ENCODE measurements around the gene SGO2. TPM values are rescaled to one million over a fixed set of nuclear protein-coding genes. Genes with fewer than 3 reads are reported as not detected.

SGO2 gene
- total and polyA plus RNA-seq, 2 donors from 2014 or later, result 0.69 to 1.7 TPM

DNA sequence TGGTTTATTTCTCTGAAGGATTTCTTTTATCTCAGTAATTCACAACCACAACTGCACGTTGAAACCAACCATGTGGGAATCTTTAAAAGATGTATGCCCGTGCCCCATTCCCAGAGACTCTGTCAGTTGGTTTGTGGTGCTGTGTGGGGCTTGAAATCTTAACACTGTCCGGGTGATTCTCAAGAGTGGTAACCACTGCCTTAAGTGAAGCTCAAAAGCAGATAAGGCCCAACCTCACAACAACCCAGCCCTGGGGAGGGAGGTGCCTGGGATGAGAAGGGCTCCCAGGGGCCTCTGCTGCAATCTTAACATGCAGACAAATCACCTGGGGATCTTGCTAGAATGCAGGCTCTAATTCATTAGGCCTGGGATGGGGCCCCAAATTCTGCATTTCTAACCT lies 73.2 kb downstream of the SGO2 start:
- intact Hi-C loops (cut with DNase I), result no loop called here
- Histone ChIP-seq H3K9me3 (ENCODE audit: control insufficient read depth in 2 of 3, insufficient read depth in 1 of 3, low read length in 3 of 3) (no peaks in the 10 kb centered on the region), H3K4me3 (ENCODE audit: low read length in 3 of 3) (no peak overlapping the region), H3K27ac (ENCODE audit: low read depth in 2 of 2, low read length in 2 of 2) (no peak overlapping the region), H3K27me3 (ENCODE audit: control insufficient read depth, insufficient read depth, low read length) (no peaks in the 10 kb centered on the region), H3K9ac (ENCODE audit: low read length in 3 of 3) (no peak overlapping the region), H3K4me1 (ENCODE audit: control insufficient read depth in 2 of 3, insufficient read depth in 2 of 3, low read depth in 1 of 3, low read length in 3 of 3) (no peaks in the 10 kb centered on the region), H3K36me3 (ENCODE audit: control insufficient read depth in 2 of 3, insufficient read depth in 3 of 3, low read length in 3 of 3) (peaks cover 0 to 12% (median 0%) of the 10 kb centered on the region in 3 donors)
- TF ChIP-seq, protein P1, sequence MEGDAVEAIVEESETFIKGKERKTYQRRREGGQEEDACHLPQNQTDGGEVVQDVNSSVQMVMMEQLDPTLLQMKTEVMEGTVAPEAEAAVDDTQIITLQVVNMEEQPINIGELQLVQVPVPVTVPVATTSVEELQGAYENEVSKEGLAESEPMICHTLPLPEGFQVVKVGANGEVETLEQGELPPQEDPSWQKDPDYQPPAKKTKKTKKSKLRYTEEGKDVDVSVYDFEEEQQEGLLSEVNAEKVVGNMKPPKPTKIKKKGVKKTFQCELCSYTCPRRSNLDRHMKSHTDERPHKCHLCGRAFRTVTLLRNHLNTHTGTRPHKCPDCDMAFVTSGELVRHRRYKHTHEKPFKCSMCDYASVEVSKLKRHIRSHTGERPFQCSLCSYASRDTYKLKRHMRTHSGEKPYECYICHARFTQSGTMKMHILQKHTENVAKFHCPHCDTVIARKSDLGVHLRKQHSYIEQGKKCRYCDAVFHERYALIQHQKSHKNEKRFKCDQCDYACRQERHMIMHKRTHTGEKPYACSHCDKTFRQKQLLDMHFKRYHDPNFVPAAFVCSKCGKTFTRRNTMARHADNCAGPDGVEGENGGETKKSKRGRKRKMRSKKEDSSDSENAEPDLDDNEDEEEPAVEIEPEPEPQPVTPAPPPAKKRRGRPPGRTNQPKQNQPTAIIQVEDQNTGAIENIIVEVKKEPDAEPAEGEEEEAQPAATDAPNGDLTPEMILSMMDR (IDR thresholded peaks at IDR 0.05; ENCODE audit: borderline replicate concordance, extremely low read depth, insufficient read depth), result no peak
- FAIRE-seq (no peak), DNase-seq (no peak)

DNA sequence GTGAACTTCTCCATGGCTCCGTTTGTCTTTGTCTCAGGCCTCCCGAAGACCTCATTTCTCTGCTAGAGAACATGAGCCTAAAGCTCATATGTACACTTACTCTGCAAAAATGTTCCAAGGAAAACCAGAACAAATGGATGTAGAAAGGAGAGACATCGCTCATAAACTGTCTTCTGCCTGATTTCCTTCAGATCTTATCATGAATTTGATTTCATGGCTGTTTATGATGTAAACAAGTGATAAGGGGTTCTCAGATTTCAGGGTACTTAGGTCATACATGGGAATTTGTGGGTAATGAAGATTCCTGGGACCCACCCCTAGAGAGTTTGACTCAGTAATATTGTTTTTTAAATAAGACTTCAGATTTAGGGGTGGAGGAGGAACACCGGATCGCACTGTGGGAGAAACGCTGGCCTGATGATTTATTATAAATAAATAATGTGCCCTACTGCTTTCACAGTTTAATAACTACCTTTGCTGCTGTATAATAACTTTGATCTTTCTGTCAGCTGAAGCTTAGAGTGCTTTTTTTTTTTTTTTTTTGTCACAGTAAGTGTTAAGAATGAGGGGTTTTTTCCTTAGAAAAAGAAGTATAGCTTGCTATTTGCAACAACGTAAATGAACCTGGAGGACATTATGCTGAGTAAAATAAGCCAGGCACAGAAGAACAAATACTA lies 74.7 kb downstream of the SGO2 start:
- intact Hi-C loops (cut with DNase I), result no loop called here
- no peak for DNase-seq
- Histone ChIP-seq H3K4me3 (ENCODE audit: low read length in 3 of 3) (no peak overlapping the region), H3K27ac (ENCODE audit: low read depth in 2 of 2, low read length in 2 of 2) (no peak overlapping the region), H3K27me3 (ENCODE audit: control insufficient read depth, insufficient read depth, low read length) (no peaks in the 10 kb centered on the region), H3K36me3 (ENCODE audit: control insufficient read depth in 2 of 3, insufficient read depth in 3 of 3, low read length in 3 of 3) (peaks cover 0 to 7% (median 0%) of the 10 kb centered on the region in 3 donors), H3K4me1 (ENCODE audit: control insufficient read depth in 2 of 3, insufficient read depth in 2 of 3, low read depth in 1 of 3, low read length in 3 of 3) (no peaks in the 10 kb centered on the region), H3K9me3 (ENCODE audit: control insufficient read depth in 2 of 3, insufficient read depth in 1 of 3, low read length in 3 of 3) (no peaks in the 10 kb centered on the region), H3K9ac (ENCODE audit: low read length in 3 of 3) (no peak overlapping the region)
- no peak for FAIRE-seq
- TF ChIP-seq, protein P1 (IDR thresholded peaks at IDR 0.05; ENCODE audit: borderline replicate concordance, extremely low read depth, insufficient read depth), result no peak

DNA sequence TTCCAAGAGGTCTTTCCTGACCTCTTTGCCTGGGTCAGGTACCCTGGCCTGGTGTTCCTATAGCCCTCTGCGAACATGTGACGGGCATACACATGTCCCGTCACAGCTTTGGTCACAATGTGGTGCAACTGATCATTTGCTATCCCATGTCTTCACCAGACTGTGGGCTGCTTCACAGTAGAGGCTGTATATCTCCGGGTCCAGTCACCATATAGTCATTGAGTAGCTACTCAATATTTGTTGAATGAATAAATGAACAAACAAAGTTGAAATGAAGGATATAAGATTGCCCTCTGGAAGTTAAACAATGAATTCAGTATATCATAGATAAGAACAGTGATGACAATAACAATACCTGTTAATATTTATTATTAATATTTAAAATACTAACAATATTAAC lies 76.6 kb downstream of the SGO2 start:
- no peak for FAIRE-seq

More for the DNA sequence above, 76.6 kb downstream of the SGO2 start:
- H3K9ac ChIP-seq (ENCODE audit: low read length in 3 of 3), result no peak overlapping the region
- intact Hi-C loops (cut with DNase I), result no loop called here
- H3K27ac ChIP-seq (ENCODE audit: low read depth in 2 of 2, low read length in 2 of 2), result no peak overlapping the region
- H3K4me3 ChIP-seq (ENCODE audit: low read length in 3 of 3), result no peak overlapping the region
- DNase-seq, result no peak
- no peaks in the 10 kb centered on the region for H3K27me3 ChIP-seq (ENCODE audit: control insufficient read depth, insufficient read depth, low read length)
- H3K4me1 ChIP-seq (ENCODE audit: control insufficient read depth in 2 of 3, insufficient read depth in 2 of 3, low read depth in 1 of 3, low read length in 3 of 3), result no peaks in the 10 kb centered on the region
- peaks cover 0 to 7% (median 0%) of the 10 kb centered on the region in 3 donors for H3K36me3 ChIP-seq (ENCODE audit: control insufficient read depth in 2 of 3, insufficient read depth in 3 of 3, low read length in 3 of 3)
- TF ChIP-seq, protein P1 (IDR thresholded peaks at IDR 0.05; ENCODE audit: borderline replicate concordance, extremely low read depth, insufficient read depth), result no peak
- H3K9me3 ChIP-seq (ENCODE audit: control insufficient read depth in 2 of 3, insufficient read depth in 1 of 3, low read length in 3 of 3), result no peaks in the 10 kb centered on the region

Data from kidney (tissue), 14 donors.